BJ (cell line): ENCODE data around the gene LRMDA. TPM values are rescaled to one million over a fixed set of nuclear protein-coding genes. Genes with fewer than 3 reads are reported as not detected.

ENCODE experiments used
- CTCF ChIA-PET: fragments of 350-600 bp; formaldehyde crosslinking; extraction: SDS; loops from one replicate; lab custom pipeline; 2021; ENCODE audit warnings: antibody characterized with exemption, inconsistent platforms; lab: Yijun Ruan, JAX
- POLR2A ChIA-PET: fragments of 300-600 bp; sonication (Branson Sonifier 250); formaldehyde crosslinking; extraction: SDS; loops from one replicate; lab custom pipeline; 2021; ENCODE audit warnings: antibody characterized with exemption; lab: Charles Lee
- DNase-seq: peaks from one replicate; pipeline ENCODE4 v3.0.0-alpha.2; 2011; ENCODE audit warnings: low read depth
- H3K27me3 ChIP-seq: 2 replicates; pipeline ENCODE4 v1.6.0; 2011; ENCODE audit warnings: low read length; ENCODE audit not compliant: control insufficient read depth, insufficient read depth
- H3K36me3 ChIP-seq: 2 replicates; pipeline ENCODE4 v1.5.1; 2011; ENCODE audit warnings: low read length; ENCODE audit not compliant: control insufficient read depth, insufficient read depth
- H3K4me3 ChIP-seq: 2 replicates; pipeline ENCODE4 v1.5.1; 2011; ENCODE audit warnings: low read depth, mild to moderate bottlenecking, control low read depth, low read length
- polyA plus RNA-seq: library from polyadenylated mRNA; depleted of rRNA; stranded (reverse); fragments of >200 nt; gene quantifications from 2 replicates; pipeline ENCODE4 v1.2.3, GENCODE V29; 2011
- TF ChIP-seq, protein P1 (sequence below): IDR thresholded peaks from 2 replicates; pipeline ENCODE4 v1.5.1; 2011; ENCODE audit warnings: low read depth, mild to moderate bottlenecking, control low read depth, inconsistent platforms, low read length, moderate library complexity; ENCODE audit not compliant: insufficient read depth

The LRMDA gene
- polyA plus RNA-seq, 1 experiment: not detected

DNA sequence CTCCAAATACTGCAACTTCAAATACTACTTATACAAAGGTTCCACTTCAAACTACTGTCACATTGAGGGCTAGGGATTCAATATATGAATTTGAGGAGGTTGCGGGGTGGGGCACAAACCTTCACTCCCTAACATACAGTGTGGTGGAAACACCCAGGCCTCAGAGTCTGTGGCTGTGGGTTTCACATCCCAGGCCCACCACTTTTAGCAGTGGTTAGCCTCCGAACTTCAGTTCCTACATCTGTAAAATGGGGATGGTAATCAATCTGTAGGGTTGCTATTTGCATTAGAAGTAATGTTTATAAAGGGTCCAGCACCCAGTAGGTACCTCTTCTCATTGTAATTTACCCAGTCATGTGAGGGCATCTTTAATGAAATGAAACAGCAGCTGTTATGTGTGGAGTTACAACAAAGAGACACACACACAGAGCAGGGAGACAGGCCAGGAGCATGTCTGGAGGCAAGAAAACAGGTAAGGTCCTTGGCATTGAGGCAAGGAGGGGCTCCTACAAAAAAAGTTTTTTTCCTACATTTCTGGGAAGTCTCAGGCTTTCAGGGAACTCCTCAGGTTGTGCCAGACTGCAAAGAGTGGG is 570.9 kb downstream of the LRMDA start:
- DNase-seq: no peak
- POLR2A ChIA-PET: no interaction called here
- Histone ChIP-seq H3K27me3 (peaks cover 2% of the 10 kb centered on the region; the same call in 1 of the 2 replicates), H3K36me3 (no peaks in the 10 kb centered on the region), H3K4me3 (no peak overlapping the region)
- TF ChIP-seq, protein P1, sequence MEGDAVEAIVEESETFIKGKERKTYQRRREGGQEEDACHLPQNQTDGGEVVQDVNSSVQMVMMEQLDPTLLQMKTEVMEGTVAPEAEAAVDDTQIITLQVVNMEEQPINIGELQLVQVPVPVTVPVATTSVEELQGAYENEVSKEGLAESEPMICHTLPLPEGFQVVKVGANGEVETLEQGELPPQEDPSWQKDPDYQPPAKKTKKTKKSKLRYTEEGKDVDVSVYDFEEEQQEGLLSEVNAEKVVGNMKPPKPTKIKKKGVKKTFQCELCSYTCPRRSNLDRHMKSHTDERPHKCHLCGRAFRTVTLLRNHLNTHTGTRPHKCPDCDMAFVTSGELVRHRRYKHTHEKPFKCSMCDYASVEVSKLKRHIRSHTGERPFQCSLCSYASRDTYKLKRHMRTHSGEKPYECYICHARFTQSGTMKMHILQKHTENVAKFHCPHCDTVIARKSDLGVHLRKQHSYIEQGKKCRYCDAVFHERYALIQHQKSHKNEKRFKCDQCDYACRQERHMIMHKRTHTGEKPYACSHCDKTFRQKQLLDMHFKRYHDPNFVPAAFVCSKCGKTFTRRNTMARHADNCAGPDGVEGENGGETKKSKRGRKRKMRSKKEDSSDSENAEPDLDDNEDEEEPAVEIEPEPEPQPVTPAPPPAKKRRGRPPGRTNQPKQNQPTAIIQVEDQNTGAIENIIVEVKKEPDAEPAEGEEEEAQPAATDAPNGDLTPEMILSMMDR: no peak
- CTCF ChIA-PET: no interaction called here

DNA sequence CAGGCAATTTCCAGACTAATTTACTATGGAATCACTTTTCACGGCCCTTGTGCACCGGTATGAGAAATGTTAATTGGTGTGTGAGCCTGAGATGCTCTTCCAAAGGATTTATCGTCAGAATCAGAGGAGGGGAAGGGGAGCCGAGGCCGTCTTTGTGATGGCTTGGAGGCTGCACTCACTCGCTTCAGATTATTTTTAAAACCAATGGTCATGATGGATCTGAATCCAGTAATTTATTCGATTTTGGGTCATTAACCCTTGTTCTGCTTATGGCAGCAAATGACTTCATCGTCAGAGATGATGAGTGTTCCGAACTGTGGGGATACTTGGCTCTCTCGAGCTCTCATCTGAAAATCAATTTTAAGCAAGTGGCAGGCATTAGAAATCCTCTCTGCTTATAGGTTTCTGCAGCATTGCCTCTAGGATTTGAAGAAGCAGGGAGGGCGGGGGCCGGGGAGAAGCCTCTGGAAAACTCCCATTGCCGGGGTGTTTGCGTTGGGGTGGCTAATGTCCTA is 576.3 kb downstream of the LRMDA start:
- TF ChIP-seq, protein P1: no peak
- CTCF ChIA-PET: no interaction called here

DNA sequence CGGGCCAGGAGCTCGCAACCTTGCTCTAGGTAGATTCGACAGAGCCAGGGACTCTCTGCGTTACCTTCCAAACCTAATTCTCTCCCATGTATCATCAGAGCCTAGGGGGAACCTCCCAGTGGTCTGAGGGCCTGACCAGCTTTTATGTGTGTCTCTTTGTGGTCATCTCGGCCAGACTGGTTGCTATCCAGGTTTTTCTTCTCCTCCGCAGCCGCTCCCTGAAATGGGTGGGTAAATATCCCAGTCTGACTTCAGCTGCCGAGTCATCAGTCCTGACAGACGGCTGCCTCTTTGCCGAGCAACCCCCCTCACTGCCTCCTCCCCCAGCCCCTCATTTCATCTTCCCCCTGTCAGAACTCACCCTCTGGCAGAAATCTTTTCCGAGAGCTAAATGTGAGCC is 578.1 kb downstream of the LRMDA start:
- TF ChIP-seq, protein P1: no peak
- Histone ChIP-seq H3K27me3 (peaks cover 3% of the 10 kb centered on the region; the same call in 1 of the 2 replicates), H3K36me3 (no peaks in the 10 kb centered on the region), H3K4me3 (no peak overlapping the region)
- POLR2A ChIA-PET: interaction anchor here (0.7 kb wide), 1 partner anchor 136 kb away, joined by 3 read pairs; no protein-coding TSS in a partner anchor
- CTCF ChIA-PET: no interaction called here
- DNase-seq: no peak

More for the DNA sequence above, 576.3 kb downstream of the LRMDA start:
- Histone ChIP-seq H3K4me3 (no peak overlapping the region), H3K36me3 (no peaks in the 10 kb centered on the region), H3K27me3 (peaks cover 3% of the 10 kb centered on the region; the same call in 1 of the 2 replicates)
- no peak for DNase-seq
- POLR2A ChIA-PET: no interaction called here

- TF ChIP-seq, protein P1: no peak
- ChIA-PET POLR2A (no interaction called here), CTCF (no interaction called here)
- H3K36me3 ChIP-seq: no peaks in the 10 kb centered on the region
- no peak for DNase-seq
- H3K27me3 ChIP-seq: peaks cover 3% of the 10 kb centered on the region; the same call in 1 of the 2 replicates
- H3K4me3 ChIP-seq: no peak overlapping the region
Measured at GRCh38 chr10:76010703-76011102, 579.3 kb downstream of the LRMDA start.

DNA sequence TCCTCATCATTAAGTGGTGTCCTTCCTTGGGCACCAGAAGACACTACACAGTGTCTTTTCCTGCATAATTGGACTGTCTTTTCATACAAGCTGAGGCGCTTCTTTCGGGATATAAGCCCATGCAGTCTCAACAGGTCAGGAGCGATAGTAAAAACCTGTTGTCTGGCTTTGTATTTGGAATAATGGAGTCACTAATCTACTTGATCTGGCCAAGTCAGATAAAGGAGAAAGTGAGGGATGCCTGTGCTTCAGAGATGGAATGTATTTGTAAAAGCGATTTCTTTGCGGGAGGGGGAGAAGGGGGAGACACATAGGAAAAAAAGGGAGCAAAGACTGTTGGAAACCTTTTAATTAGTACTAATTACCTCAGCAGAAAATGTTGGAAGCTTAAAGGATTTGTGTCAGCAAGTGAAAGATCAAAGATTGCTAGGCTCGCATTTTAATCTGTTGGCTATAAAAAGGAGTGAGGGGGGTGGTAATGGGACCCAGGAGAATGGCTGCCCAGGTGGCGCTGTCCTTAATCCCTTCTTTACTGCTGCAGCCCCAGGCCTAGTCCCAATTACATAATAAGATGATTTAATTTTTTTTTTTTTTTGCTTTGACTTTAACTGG is 581.4 kb downstream of the LRMDA start:
- peaks cover 3% of the 10 kb centered on the region for H3K27me3 ChIP-seq
- no peak for DNase-seq
- TF ChIP-seq, protein P1: no peak
- H3K4me3 ChIP-seq: no peak overlapping the region
- H3K36me3 ChIP-seq: no peaks in the 10 kb centered on the region
- POLR2A ChIA-PET: no interaction called here
- CTCF ChIA-PET: interaction anchor here (0.9 kb wide), 1 partner anchor 24 kb away, joined by 4 read pairs; no protein-coding TSS in a partner anchor
